Prostate gland (tissue), 2 donors: ENCODE measurements around the gene PA2G4. TPM values are rescaled to one million over a fixed set of nuclear protein-coding genes. Genes with fewer than 3 reads are reported as not detected.
"Not testable (repeated sequence)": the region's sequence is repeated elsewhere in the genome, so short reads cannot be mapped to it uniquely, and the experiment has no call there.

Source experiments
- DNase-seq: peaks from one replicate; pipeline ENCODE4 v3.0.0-alpha.2; 2019; ENCODE audit warnings: low spot score
- H3K27ac ChIP-seq, 2 donors: fragments of 200-600 bp; sonication (generic); 2 replicates each; pipeline ENCODE4 v1.5.1; 2017 to 2019
- H3K27me3 ChIP-seq: fragments of 200-600 bp; sonication (generic); replicated peaks from 2 replicates; pipeline ENCODE4 v1.5.1; 2019; ENCODE audit not compliant: insufficient read depth
- H3K36me3 ChIP-seq, 2 donors: fragments of 200-600 bp; sonication (generic); 1 replicate in 1 of 2; 2 replicates in 1 of 2; pipeline versions ENCODE4 v1.5.1 to v1.8.1; 2017 to 2019
- H3K4me1 ChIP-seq: fragments of 200-600 bp; sonication (generic); replicated peaks from 2 replicates; pipeline ENCODE4 v1.5.1; 2019
- H3K4me3 ChIP-seq, 2 donors: fragments of 200-600 bp; sonication (generic); 2 replicates each; pipeline ENCODE4 v1.5.1; 2017 to 2019
- H3K9me3 ChIP-seq: fragments of 200-600 bp; sonication (generic); 2 replicates; pipeline ENCODE4 v1.5.1; 2017
- POLR2A ChIP-seq: fragments of 450-650 bp; IDR thresholded peaks from one replicate; pipeline ENCODE4 v1.6.1; 2016; ENCODE audit warnings: antibody characterized with exemption, mild to moderate bottlenecking
- POLR2AphosphoS5 ChIP-seq: sonication (generic); formaldehyde crosslinking; IDR thresholded peaks from one replicate; pipeline ENCODE4 v1.6.1; 2017; ENCODE audit warnings: antibody characterized with exemption
- WGBS: methylation state at CpG from one replicate; pipeline ENCODE4 v1.1.5; 2018; 5-methylcytosine and 5-hydroxymethylcytosine counted together
- intact Hi-C: fragments of 100-400 bp; cut with DNase I; formaldehyde crosslinking; loops from one replicate; pipeline ENCODE4 v1.14.2; 2022
- total RNA-seq, 2 donors: library from RNA; depleted of rRNA; stranded (reverse); fragments of >200 nt; gene quantifications; one replicate each; pipeline ENCODE4 v1.1.0, GENCODE V29; 2016
- TF ChIP-seq, protein P1 (sequence below), 4 experiments: fragments of 200-600 bp in 2 of 4; fragments of 450-650 bp in 2 of 4; sonication (generic) in 2 of 4; IDR thresholded peaks; 1 replicate in 3 of 4; 2 replicates in 1 of 4; pipeline ENCODE4 v1.5.1; 2016 to 2019; ENCODE audit warnings: antibody characterized with exemption in 4 of 4, mild to moderate bottlenecking in 2 of 4, moderate library complexity in 2 of 4

PA2G4 gene
- total RNA-seq, 2 donors from 2014 or later, result 75.0 to 93.3 TPM

DNA sequence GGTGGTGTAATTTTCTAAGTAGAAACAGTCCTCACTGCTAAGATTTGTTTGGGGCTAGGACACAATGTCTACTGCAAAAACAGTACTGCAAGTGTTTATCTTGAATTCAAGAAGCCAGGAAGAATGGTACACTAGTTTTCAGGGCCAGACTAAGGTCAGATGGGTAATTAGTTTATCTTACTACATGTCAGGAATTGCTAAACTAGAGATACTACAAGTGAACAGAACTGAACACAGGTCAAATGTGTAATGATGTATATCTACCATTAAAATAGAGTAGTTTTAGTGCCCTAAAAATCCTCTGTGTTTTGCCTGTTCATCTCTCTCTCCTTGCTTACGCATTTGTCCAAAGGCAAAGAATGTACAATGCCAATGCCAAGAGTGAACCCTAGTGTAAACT, 9.7 kb downstream of the PA2G4 start:
- H3K4me3 ChIP-seq, result no peak overlapping the region
- no peaks in the 10 kb centered on the region for H3K27me3 ChIP-seq
- intact Hi-C loops, result no loop called here
- 89% methylated on average over 1 of the region's 1 CpG for WGBS
- no peak for DNase-seq
- H3K36me3 ChIP-seq, result peaks cover 16 to 17% of the 10 kb centered on the region in 2 donors
- peaks cover 3% of the 10 kb centered on the region for H3K4me1 ChIP-seq
- TF ChIP-seq POLR2AphosphoS5 (no peak), POLR2A (no peak)
- TF ChIP-seq, protein P1, sequence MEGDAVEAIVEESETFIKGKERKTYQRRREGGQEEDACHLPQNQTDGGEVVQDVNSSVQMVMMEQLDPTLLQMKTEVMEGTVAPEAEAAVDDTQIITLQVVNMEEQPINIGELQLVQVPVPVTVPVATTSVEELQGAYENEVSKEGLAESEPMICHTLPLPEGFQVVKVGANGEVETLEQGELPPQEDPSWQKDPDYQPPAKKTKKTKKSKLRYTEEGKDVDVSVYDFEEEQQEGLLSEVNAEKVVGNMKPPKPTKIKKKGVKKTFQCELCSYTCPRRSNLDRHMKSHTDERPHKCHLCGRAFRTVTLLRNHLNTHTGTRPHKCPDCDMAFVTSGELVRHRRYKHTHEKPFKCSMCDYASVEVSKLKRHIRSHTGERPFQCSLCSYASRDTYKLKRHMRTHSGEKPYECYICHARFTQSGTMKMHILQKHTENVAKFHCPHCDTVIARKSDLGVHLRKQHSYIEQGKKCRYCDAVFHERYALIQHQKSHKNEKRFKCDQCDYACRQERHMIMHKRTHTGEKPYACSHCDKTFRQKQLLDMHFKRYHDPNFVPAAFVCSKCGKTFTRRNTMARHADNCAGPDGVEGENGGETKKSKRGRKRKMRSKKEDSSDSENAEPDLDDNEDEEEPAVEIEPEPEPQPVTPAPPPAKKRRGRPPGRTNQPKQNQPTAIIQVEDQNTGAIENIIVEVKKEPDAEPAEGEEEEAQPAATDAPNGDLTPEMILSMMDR (IDR thresholded peaks at IDR 0.05), result no peak
- H3K27ac ChIP-seq, result no peak overlapping the region
- H3K9me3 ChIP-seq, result no peaks in the 10 kb centered on the region

DNA sequence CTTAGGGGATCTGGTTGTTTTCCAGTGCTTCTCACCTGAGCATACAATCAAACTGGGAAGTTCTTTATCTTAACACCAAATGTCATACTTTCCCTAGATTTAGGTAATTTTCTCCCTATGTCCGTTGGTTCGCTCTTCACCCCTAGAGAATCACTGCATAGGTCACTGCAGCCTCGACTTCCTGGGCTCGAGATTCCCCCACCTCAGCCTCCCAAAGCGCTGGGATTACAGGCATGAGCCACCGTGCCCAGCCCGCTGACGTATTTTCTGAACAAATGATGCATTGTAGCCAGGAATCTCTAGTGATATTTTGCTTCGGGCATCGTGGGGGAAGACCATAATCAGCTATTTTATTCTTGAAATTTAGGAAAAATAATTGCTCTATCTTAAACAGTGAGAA, 11.0 kb downstream of the PA2G4 start:
- 36% methylated on average over 10 of the region's 10 CpGs for WGBS
- H3K27ac ChIP-seq, result peak overlapping the region; percentile 93 to 97
- TF ChIP-seq POLR2AphosphoS5 (no peak), POLR2A (no peak)
- TF ChIP-seq, protein P1 (IDR thresholded peaks at IDR 0.05), result no peak
- H3K9me3 ChIP-seq, result no peaks in the 10 kb centered on the region
- intact Hi-C loops, result loop anchor here (5.0 kb wide), 1 partner anchor 42 kb away; the partner anchor contains the start of gene MYL6
- H3K27me3 ChIP-seq, result no peaks in the 10 kb centered on the region
- DNase-seq, result no peak
- peaks cover 9 to 16% of the 10 kb centered on the region in 2 donors for H3K36me3 ChIP-seq
- H3K4me1 ChIP-seq, result peaks cover 8% of the 10 kb centered on the region
- peak overlapping the region; percentile 61 for H3K4me3 ChIP-seq

DNA sequence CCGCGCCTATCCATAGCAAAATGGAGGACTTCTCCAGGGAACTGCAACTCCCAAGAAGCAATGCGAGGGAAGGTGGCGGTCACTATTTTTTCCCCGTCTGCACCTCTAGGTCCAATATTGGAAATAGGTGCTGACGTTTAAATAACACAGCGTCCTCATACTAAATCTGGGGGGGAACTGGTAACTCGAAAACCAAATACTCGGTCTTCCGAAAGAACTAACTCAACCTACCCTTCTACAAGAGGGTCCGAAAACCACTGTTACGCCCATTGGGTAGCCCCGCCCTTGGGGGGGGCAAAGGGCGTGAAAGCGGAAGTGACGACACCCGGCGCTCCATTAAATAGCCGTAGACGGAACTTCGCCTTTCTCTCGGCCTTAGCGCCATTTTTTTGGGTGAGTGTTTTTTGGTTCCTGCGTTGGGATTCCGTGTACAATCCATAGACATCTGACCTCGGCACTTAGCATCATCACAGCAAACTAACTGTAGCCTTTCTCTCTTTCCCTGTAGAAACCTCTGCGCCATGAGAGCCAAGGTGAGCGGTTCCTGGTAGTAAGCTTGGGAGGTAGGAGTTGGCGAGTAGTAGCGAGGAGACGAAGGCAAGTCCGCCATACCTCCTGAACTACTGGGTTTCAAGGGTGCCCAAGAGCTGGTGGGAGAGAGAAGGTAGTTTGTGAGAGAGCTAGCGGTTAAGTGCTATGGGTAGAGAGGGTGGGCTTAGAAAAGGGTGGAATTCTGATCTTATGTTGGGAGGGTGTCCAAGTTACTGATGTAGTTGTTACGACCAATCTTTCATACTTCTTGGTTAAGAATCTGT, 12.1 kb downstream of the PA2G4 start, which contains the start of gene RPL41:
RPL41 (plus strand) TSS at position 367 of the 815 bp plus-strand sequence.
- under 1% methylated on average over 34 of the region's 34 CpGs for WGBS
- no peaks in the 10 kb centered on the region for H3K9me3 ChIP-seq
- peaks cover 5 to 9% of the 10 kb centered on the region in 2 donors for H3K36me3 ChIP-seq
- H3K4me1 ChIP-seq, result peaks cover 8% of the 10 kb centered on the region
- H3K27me3 ChIP-seq, result no peaks in the 10 kb centered on the region
- H3K4me3 ChIP-seq, result peak within 1 kb of the TSS; percentile 61
- intact Hi-C loops, result loop anchor here (5.0 kb wide), 1 partner anchor 41 kb away; the partner anchor contains the start of gene MYL6
- peak; percentile 96 for DNase-seq
- peak within 1 kb of the TSS; percentile 93 to 97 for H3K27ac ChIP-seq
- TF ChIP-seq POLR2A (peak; percentile 92), POLR2AphosphoS5 (peak; percentile 98)
- TF ChIP-seq, protein P1 (IDR thresholded peaks at IDR 0.05), result peak in 2 of 4 experiments; percentile 26 to 45

DNA sequence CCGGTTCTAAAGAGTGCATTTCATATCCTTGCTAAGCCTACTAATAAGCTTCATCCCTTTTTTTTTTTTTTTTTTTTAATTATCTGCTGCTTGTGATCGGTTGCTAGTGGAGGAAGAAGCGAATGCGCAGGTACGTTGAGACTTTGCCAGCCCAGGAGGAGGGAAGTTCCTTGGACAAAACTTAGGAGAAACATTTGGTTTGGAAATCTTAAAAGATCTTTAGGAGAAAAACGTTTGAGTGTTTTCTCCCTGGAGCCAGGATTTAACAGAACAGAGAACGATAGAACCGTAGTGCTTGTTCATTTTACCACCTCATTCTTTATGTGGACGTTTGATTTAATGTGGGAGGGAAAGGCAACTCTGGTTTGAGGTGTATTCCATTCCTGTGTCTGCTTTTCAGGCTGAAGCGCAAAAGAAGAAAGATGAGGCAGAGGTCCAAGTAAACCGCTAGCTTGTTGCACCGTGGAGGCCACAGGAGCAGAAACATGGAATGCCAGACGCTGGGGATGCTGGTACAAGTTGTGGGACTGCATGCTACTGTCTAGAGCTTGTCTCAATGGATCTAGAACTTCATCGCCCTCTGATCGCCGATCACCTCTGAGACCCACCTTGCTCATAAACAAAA, 12.8 kb downstream of the PA2G4 start:
- not testable (repeated sequence) for H3K9me3 ChIP-seq, H3K36me3 ChIP-seq, DNase-seq, H3K4me1 ChIP-seq, H3K27me3 ChIP-seq
- peak overlapping the region; percentile 93 to 97 for H3K27ac ChIP-seq
- WGBS, result 0% methylated on average over 15 of the region's 16 CpGs
- peak overlapping the region; percentile 61 for H3K4me3 ChIP-seq
- intact Hi-C loops, result loop anchor here (5.0 kb wide), 1 partner anchor 40 kb away; the partner anchor contains the start of gene MYL6
